Naive thymus-derived CD8-positive, alpha-beta T cell (primary cell): ENCODE results near the gene LAMA2. TPM values are rescaled to one million over a fixed set of nuclear protein-coding genes. Genes with fewer than 3 reads are reported as not detected.

Source experiments
- ATAC-seq, 2 donors: fragments of 150-1000 bp; cut with Tn5 transposase in 1 of 2; sonication (Bioruptor Pico), chemical (Tn5 transposase) in 1 of 2; 1 replicate in 1 of 2; 2 replicates in 1 of 2; pipeline ENCODE4 v1.10.0; 2021; ENCODE audit warnings: mild to moderate bottlenecking in 2 of 2, moderate library complexity in 2 of 2
- POLR2A ChIA-PET: fragments of 350-600 bp; sonication (Branson Sonifier 250); formaldehyde crosslinking; loops from one replicate; lab custom pipeline; 2021; ENCODE audit warnings: antibody characterized with exemption; lab: Charles Lee
- DNase-seq, 10 donors: peaks; one replicate each; pipeline versions ENCODE4 v3.0.0 to v3.0.0-alpha.2; 2020 to 2022
- H3K27ac Mint-ChIP-seq, 10 donors: one replicate each; pipeline ENCODE4 v1.8.0; 2020 to 2022; ENCODE audit warnings: mild to moderate bottlenecking in 10 of 10, mixed read lengths in 10 of 10, moderate library complexity in 4 of 10, inconsistent platforms in 1 of 10
- H3K27me3 Mint-ChIP-seq, 5 donors: one replicate each; pipeline ENCODE4 v1.8.0; 2021 to 2022; ENCODE audit warnings: mixed read lengths in 5 of 5
- H3K36me3 Mint-ChIP-seq, 3 donors: one replicate each; pipeline ENCODE4 v1.8.0; 2020 to 2022; ENCODE audit warnings: mixed read lengths in 3 of 3, mild to moderate bottlenecking in 2 of 3, inconsistent platforms in 1 of 3
- H3K4me1 Mint-ChIP-seq, 4 donors: one replicate each; pipeline ENCODE4 v1.8.0; 2021 to 2022; ENCODE audit warnings: mixed read lengths in 4 of 4
- H3K4me3 Mint-ChIP-seq, 10 donors: one replicate each; pipeline ENCODE4 v1.8.0; 2020 to 2022; ENCODE audit warnings: mild to moderate bottlenecking in 10 of 10, mixed read lengths in 10 of 10, moderate library complexity in 6 of 10, inconsistent platforms in 1 of 10
- H3K9me3 Mint-ChIP-seq, 9 donors: one replicate each; pipeline ENCODE4 v1.8.0; 2020 to 2022; ENCODE audit warnings: mixed read lengths in 9 of 9, mild to moderate bottlenecking in 3 of 9, inconsistent platforms in 1 of 9, moderate library complexity in 1 of 9
- polyA plus RNA-seq, 3 donors: library from polyadenylated mRNA; unstranded; fragments of 300-500 nt; fragmentation: Illumina TruSeq; gene quantifications; one replicate each; pipeline ENCODE4 v1.2.3, GENCODE V29; 2021
- total RNA-seq, 8 experiments: library from RNA in 2 of 8; stranded (reverse) in 2 of 8; gene quantifications; one replicate each; pipeline ENCODE4 v1.2.3 and lab custom pipeline; 2021 to 2026

Gene LAMA2
- total and polyA plus RNA-seq, 5 experiments from 2014 or later, result not detected

GRCh38 chr6:129240492-129240853 is 357.5 kb downstream of the LAMA2 start:
- H3K27ac Mint-ChIP-seq, result no peak overlapping the region
- DNase-seq, result no peak
- no peaks in the 10 kb centered on the region for H3K4me1 Mint-ChIP-seq
- peaks cover 8 to 22% (median 11%) of the 10 kb centered on the region in 5 donors for H3K27me3 Mint-ChIP-seq
- H3K9me3 Mint-ChIP-seq, result no peaks in the 10 kb centered on the region
- ATAC-seq, result no peak
- H3K4me3 Mint-ChIP-seq, result no peak overlapping the region
- POLR2A ChIA-PET, result no interaction called here
- H3K36me3 Mint-ChIP-seq, result no peaks in the 10 kb centered on the region

- peaks cover 9 to 20% (median 16%) of the 10 kb centered on the region in 5 donors for H3K27me3 Mint-ChIP-seq
- H3K27ac Mint-ChIP-seq, result no peak overlapping the region
- POLR2A ChIA-PET, result no interaction called here
- DNase-seq, result no peak
- H3K4me1 Mint-ChIP-seq, result no peaks in the 10 kb centered on the region
- H3K36me3 Mint-ChIP-seq, result no peaks in the 10 kb centered on the region
- ATAC-seq, result no peak
- H3K9me3 Mint-ChIP-seq, result no peaks in the 10 kb centered on the region
- no peak overlapping the region for H3K4me3 Mint-ChIP-seq
Measured at GRCh38 chr6:129242546-129242945, 359.6 kb downstream of the LAMA2 start.

DNA sequence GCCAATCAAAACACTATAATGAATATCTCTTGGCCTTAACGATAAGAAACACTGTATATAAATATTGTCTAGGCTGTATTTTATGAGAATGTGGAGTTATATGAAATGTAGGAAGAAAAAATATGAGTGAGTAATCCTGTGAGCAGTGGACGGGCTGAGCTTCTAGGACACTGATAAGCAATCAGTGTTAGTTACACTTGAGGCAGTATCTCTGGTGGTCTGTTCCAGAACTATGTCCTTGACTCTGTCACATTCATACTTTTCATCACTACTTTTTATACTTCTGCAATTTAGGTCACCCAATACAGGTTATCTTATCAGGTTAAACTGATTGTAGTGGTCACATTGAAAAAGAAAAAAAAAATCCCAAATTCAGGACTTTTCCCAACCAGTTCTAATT is 360.4 kb downstream of the LAMA2 start:
- DNase-seq (no peak), ATAC-seq (no peak)
- peaks cover 12 to 20% (median 16%) of the 10 kb centered on the region in 5 donors for H3K27me3 Mint-ChIP-seq
- H3K4me3 Mint-ChIP-seq, result no peak overlapping the region
- POLR2A ChIA-PET, result no interaction called here
- no peaks in the 10 kb centered on the region for H3K9me3 Mint-ChIP-seq
- no peaks in the 10 kb centered on the region for H3K36me3 Mint-ChIP-seq
- no peak overlapping the region for H3K27ac Mint-ChIP-seq
- H3K4me1 Mint-ChIP-seq, result no peaks in the 10 kb centered on the region

GRCh38 chr6:129248946-129249345 is 366.0 kb downstream of the LAMA2 start:
- H3K27ac Mint-ChIP-seq, result no peak overlapping the region
- no peaks in the 10 kb centered on the region for H3K9me3 Mint-ChIP-seq
- H3K36me3 Mint-ChIP-seq, result no peaks in the 10 kb centered on the region
- no peak overlapping the region for H3K4me3 Mint-ChIP-seq
- DNase-seq, result no peak
- POLR2A ChIA-PET, result no interaction called here
- H3K27me3 Mint-ChIP-seq, result peaks cover 11 to 23% (median 14%) of the 10 kb centered on the region in 5 donors
- ATAC-seq, result no peak
- no peaks in the 10 kb centered on the region for H3K4me1 Mint-ChIP-seq

GRCh38 chr6:129251669-129252376 is 368.9 kb downstream of the LAMA2 start:
- ATAC-seq (no peak), DNase-seq (peak in 8 of 10 donors; percentile 1 to 48 (median 31))
- Mint-ChIP-seq H3K27me3 (peaks cover 9 to 21% (median 13%) of the 10 kb centered on the region in 5 donors), H3K9me3 (no peaks in the 10 kb centered on the region), H3K4me3 (no peak overlapping the region), H3K4me1 (no peaks in the 10 kb centered on the region), H3K27ac (no peak overlapping the region), H3K36me3 (no peaks in the 10 kb centered on the region)
- POLR2A ChIA-PET, result no interaction called here

- H3K27ac Mint-ChIP-seq, result no peak overlapping the region
- H3K4me3 Mint-ChIP-seq, result no peak overlapping the region
- peaks cover 9 to 20% (median 13%) of the 10 kb centered on the region in 5 donors for H3K27me3 Mint-ChIP-seq
- DNase-seq, result no peak
- H3K9me3 Mint-ChIP-seq, result no peaks in the 10 kb centered on the region
- ATAC-seq, result no peak
- H3K4me1 Mint-ChIP-seq, result no peaks in the 10 kb centered on the region
- no peaks in the 10 kb centered on the region for H3K36me3 Mint-ChIP-seq
- POLR2A ChIA-PET, result no interaction called here
Measured at GRCh38 chr6:129252377-129253071, 369.6 kb downstream of the LAMA2 start.

- Mint-ChIP-seq H3K27ac (no peak overlapping the region), H3K4me3 (no peak overlapping the region), H3K36me3 (no peaks in the 10 kb centered on the region), H3K27me3 (peaks cover 9 to 20% (median 10%) of the 10 kb centered on the region in 5 donors), H3K9me3 (no peaks in the 10 kb centered on the region), H3K4me1 (no peaks in the 10 kb centered on the region)
- no peak for DNase-seq
- no peak for ATAC-seq
- POLR2A ChIA-PET, result no interaction called here
Measured at GRCh38 chr6:129253242-129253641, 370.3 kb downstream of the LAMA2 start.

DNA sequence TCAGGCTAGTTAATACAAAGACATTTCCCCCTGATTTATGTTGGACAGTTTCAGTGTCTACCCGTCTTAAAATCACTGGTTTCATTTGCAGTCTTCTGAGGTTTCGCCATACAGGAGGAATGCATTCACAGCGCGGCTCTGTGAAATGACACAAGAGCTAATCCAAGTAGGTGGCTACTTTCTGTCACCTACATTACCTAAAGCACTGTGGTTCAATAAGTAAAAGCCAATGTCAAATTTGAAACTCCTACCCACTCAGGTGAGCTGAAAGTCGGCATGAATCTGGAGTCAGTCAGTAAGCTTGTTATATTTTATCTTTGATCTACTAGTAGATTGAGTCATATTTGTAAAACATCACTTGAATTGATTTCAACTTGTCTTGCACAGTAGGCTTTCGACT is 370.8 kb downstream of the LAMA2 start:
- Mint-ChIP-seq H3K9me3 (no peaks in the 10 kb centered on the region), H3K27me3 (peaks cover 9 to 20% (median 10%) of the 10 kb centered on the region in 5 donors), H3K4me3 (no peak overlapping the region), H3K36me3 (no peaks in the 10 kb centered on the region), H3K4me1 (no peaks in the 10 kb centered on the region), H3K27ac (no peak overlapping the region)
- DNase-seq (no peak), ATAC-seq (no peak)
- POLR2A ChIA-PET, result no interaction called here

GRCh38 chr6:129257196-129257595 is 374.3 kb downstream of the LAMA2 start:
- ATAC-seq, result no peak
- H3K4me1 Mint-ChIP-seq, result no peaks in the 10 kb centered on the region
- POLR2A ChIA-PET, result no interaction called here
- H3K4me3 Mint-ChIP-seq, result no peak overlapping the region
- no peaks in the 10 kb centered on the region for H3K36me3 Mint-ChIP-seq
- H3K9me3 Mint-ChIP-seq, result no peaks in the 10 kb centered on the region
- DNase-seq, result no peak
- H3K27ac Mint-ChIP-seq, result no peak overlapping the region
- peaks cover 4 to 20% (median 9%) of the 10 kb centered on the region in 5 donors for H3K27me3 Mint-ChIP-seq

- POLR2A ChIA-PET, result no interaction called here
- peaks cover 0 to 2% (median 0%) of the 10 kb centered on the region in 5 donors for H3K27me3 Mint-ChIP-seq
- no peak for ATAC-seq
- H3K27ac Mint-ChIP-seq, result no peak overlapping the region
- H3K9me3 Mint-ChIP-seq, result no peaks in the 10 kb centered on the region
- DNase-seq, result no peak
- H3K4me1 Mint-ChIP-seq, result no peaks in the 10 kb centered on the region
- H3K36me3 Mint-ChIP-seq, result no peaks in the 10 kb centered on the region
- H3K4me3 Mint-ChIP-seq, result no peak overlapping the region
Measured at GRCh38 chr6:129262661-129263060, 379.7 kb downstream of the LAMA2 start.

DNA sequence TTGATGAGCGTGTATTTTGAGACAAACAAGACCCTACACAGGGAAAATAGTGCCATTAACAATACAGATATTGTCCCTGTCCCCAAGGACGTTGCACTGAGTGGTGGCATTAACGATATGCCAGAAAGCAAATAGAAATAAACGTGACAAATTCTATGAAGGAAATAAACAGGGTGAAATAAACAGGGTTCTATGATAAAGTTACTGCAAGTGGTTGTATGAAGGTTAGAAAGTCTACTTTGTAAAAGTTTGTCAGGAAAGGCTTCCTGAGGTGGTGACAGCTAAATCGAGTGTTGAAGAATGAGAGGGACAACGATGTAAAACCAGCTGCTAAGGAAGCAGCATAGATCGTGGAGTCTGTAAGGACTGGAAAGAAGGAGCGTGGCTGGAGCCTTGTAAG is 380.2 kb downstream of the LAMA2 start:
- Mint-ChIP-seq H3K4me1 (no peaks in the 10 kb centered on the region), H3K27me3 (peaks cover 0 to 2% (median 0%) of the 10 kb centered on the region in 5 donors), H3K4me3 (no peak overlapping the region), H3K9me3 (no peaks in the 10 kb centered on the region), H3K36me3 (no peaks in the 10 kb centered on the region), H3K27ac (no peak overlapping the region)
- POLR2A ChIA-PET, result no interaction called here
- ATAC-seq, result no peak
- no peak for DNase-seq

DNA sequence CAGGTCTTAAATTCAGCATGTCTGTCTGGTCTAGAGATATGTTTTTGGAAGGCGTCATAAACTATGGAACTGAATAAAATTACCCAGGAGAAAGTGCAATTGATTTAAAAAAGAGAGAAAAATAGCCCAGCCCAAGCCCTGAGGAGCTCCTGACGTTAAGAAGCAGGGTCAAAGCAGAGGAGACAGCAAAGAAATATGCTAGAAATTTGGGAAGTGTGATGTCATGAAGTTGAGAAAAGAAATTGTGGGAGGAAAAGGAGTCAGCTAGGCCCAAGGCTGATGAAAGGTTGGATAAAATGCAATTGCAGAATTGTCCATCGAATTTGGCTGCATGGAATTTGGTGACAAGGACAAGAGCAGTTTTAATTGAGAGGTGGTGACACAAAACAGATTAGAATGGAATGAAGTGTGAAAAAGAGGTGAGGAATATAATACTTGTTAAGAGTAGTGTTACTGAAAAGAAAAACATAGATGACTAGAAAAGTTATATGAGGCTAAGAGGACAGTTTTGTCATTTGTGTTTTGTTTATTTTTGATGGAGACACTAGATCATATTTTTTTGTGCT is 381.6 kb downstream of the LAMA2 start:
- no peaks in the 10 kb centered on the region for H3K9me3 Mint-ChIP-seq
- no peak for ATAC-seq
- POLR2A ChIA-PET, result no interaction called here

GRCh38 chr6:129267028-129267427 is 384.1 kb downstream of the LAMA2 start:
- DNase-seq, result no peak
- Mint-ChIP-seq H3K27me3 (peaks cover 0 to 6% (median 3%) of the 10 kb centered on the region in 5 donors), H3K36me3 (no peaks in the 10 kb centered on the region), H3K27ac (no peak overlapping the region), H3K4me1 (no peaks in the 10 kb centered on the region), H3K9me3 (no peaks in the 10 kb centered on the region), H3K4me3 (no peak overlapping the region)
- ATAC-seq, result no peak
- POLR2A ChIA-PET, result no interaction called here

More for the DNA sequence above, 381.6 kb downstream of the LAMA2 start:
- no peak for DNase-seq
- H3K27ac Mint-ChIP-seq, result no peak overlapping the region
- no peak overlapping the region for H3K4me3 Mint-ChIP-seq
- no peaks in the 10 kb centered on the region for H3K36me3 Mint-ChIP-seq
- H3K27me3 Mint-ChIP-seq, result peaks cover 0 to 2% (median 0%) of the 10 kb centered on the region in 5 donors
- H3K4me1 Mint-ChIP-seq, result no peaks in the 10 kb centered on the region
